GM21619 (cell line): ENCODE data around the gene SHROOM4.

Source experiments
- ATAC-seq: cut with Tn5 transposase; IDR thresholded peaks from one replicate; pipeline ENCODE4 v1.9.1; 2021; ENCODE audit not compliant: unreplicated experiment

SHROOM4 gene

GRCh38 chrX:50707955-50708699 lies 105.9 kb downstream of the SHROOM4 start:
- ATAC-seq = no peak

DNA sequence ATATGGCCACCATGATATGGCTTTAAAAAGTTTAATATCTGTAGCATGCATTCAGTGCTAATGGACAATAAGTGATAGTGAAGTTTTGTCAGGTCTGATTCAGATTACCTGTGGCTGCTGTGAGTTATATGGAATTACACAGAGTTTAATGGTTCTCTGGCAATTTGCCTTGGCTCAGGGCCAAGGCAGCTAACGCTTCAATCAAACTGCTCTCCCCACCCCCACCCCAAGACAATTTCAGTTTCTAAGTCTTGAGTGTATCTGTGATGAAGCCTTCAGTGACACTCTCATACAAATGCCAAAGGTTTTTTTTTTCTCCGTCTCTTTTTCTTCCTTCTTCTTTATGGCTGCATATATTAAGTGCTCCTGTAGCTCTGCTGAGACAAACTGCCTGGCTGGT lies 106.6 kb downstream of the SHROOM4 start:
- no peak for ATAC-seq

DNA sequence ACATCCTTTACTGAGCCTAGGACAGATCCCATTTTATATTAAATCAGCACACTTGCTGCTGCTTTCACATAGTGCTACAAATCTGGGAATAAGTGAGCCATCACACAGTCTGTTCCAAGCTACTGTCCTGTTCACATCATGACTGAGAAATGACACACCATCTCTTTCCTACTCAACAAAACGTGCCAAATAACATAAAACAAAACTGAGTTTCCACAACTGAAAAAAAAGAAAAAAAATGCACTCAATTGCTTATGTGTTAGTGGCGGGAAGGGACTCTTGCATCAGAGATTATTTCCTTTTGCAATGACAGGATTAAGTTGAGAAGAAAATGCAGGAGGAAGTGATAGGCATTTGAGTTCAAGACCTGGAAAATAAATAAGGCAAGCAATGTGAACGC lies 109.0 kb downstream of the SHROOM4 start:
- ATAC-seq = no peak

- no peak for ATAC-seq
Measured at GRCh38 chrX:50704360-50704759, 109.6 kb downstream of the SHROOM4 start.

GRCh38 chrX:50700921-50701320 lies 113.1 kb downstream of the SHROOM4 start:
- no peak for ATAC-seq

- no peak for ATAC-seq
Measured at GRCh38 chrX:50698944-50699343, 115.0 kb downstream of the SHROOM4 start.

DNA sequence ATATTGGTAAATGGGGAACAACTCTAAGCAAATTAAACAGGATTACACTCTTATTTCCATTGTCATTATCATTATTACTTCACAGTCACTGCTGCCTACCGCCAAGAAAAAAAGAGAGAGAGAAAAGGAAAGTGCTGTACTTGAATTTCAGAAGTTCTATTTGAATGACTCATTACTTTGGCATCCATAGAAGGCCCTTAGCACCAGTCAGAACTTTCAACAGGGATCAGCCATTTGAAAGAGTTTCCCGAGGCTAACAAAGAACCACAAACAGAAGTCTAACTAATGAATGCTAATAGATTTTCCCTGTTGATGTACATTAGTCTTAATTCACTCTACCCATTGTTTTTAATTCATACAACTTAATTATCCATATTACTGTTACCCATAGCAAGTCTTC lies 116.3 kb downstream of the SHROOM4 start:
- no peak for ATAC-seq

DNA sequence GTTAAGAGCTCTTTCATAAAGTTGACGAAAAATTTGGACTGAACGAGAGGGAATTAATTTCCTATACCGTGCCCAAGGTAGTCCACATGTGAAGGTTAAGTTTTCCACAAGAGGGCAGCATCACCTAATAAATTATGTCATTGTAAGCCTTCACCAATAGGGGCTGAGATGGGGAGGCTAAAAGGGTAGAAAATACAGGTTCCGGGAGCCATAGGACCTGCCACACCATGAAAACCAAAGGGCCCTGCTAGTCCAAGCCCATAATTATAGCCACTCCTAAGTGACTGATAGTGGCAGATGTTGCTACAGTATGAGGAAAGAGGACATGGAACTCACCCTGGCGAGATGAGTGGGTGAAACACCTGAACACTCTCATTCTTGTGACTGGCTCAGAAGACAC lies 122.2 kb downstream of the SHROOM4 start:
- ATAC-seq = no peak

- no peak for ATAC-seq
Measured at GRCh38 chrX:50684871-50685270, 129.1 kb downstream of the SHROOM4 start.

- no peak for ATAC-seq
Measured at GRCh38 chrX:50680990-50681389, 133.0 kb downstream of the SHROOM4 start.

DNA sequence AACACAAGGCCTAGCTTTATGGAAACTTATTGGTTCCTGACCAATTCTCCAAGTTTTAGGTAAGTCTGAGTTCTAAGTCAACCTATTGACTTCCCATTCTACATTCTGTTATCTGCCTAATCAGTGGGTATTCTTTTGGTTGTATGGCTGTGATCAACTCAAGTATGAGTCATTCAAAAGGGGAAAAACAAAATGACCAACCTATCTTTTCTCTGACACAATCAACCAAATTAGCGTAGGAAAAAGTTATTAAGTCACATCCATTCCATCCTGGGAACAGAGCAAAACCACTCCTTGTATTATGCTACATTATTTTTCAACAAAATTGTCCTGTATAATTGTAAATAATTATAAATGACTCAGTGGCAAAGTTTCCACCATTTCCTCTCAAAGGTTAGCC lies 136.2 kb downstream of the SHROOM4 start:
- no peak for ATAC-seq

- ATAC-seq = no peak
Measured at GRCh38 chrX:50671661-50672060, 142.3 kb downstream of the SHROOM4 start.

- ATAC-seq = no peak
Measured at GRCh38 chrX:50668860-50669259, 145.1 kb downstream of the SHROOM4 start.

DNA sequence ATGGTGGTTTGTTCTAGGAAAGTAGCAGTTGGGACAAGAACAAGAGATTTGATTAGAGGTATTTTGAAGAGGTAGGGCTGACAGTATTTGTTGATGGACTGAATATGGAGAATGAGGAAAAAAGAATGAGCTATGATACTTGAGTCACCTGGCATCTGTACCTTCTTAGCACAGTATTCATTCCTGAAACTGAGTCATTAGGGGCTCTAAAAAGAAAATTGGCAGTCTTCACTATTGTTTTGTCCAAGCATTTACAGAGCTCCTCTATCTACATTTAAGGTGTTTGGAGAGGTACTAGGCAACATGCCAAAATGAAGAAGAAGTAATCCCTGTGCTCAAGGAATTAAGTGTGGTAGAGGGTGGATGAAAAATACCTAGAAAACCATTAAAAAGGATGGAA lies 165.8 kb downstream of the SHROOM4 start:
- ATAC-seq = no peak

DNA sequence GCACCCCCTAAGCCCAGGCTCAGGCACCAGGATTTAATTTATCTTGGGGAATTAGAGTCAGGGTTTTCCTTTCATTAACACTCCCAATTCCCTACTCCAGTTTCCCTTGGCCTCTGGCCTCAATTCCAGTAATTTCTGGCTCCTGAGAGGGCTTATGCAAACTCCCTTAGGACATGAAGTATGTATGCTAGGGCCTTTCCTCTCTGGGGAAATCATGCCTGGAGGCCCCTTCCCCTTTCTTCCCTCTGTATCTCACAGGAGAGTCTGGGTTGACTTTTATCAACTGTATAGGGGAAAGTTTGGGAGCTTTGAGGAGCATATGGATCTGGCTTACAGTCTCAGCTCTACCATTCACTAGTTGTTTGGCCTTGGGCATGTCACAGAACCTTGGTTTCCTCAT lies 169.5 kb downstream of the SHROOM4 start:
- ATAC-seq = no peak

GRCh38 chrX:50643525-50644137 lies 170.4 kb downstream of the SHROOM4 start:
- no peak for ATAC-seq

GRCh38 chrX:50638123-50638522 lies 175.9 kb downstream of the SHROOM4 start:
- ATAC-seq = no peak

- no peak for ATAC-seq
Measured at GRCh38 chrX:50635817-50636365, 178.1 kb downstream of the SHROOM4 start.

DNA sequence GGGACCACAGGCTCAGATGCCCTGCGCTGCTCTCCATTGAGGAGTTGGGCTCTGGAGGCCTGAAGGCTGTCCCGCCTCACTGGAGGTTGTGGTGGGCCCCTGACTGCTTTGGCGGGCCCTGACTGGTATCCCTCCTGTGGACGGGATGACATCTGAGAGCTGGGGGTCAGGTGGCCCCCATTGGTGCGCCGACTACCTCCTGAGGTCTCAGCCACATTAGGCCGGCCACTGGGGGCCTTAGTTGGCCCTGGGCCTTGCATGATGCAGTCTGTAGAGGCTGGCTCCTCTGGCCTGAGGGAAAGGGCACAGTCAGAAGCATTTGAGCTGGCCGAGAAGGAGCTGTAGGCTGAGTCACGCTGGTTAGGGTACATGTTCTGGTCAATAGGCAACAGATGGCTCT lies 178.8 kb downstream of the SHROOM4 start:
- ATAC-seq = no peak

DNA sequence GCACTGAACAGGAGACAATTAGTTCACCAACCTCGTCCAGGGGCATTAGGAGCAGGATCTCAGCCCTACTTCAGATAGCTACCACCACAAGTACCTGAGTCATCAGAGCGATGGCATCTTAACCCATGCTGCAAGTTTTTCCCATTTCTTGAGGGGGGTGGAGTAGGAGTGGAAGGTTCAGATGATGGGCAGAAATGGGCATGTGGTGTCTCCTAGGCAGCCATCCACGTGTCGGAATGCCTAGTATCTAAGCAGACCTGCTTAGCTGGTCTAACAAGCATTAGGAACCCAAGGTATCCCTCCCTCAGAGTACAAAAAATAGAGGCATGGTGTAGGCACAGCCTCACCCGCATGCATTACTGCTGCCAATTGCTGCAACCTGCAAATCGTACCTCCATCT lies 184.2 kb downstream of the SHROOM4 start:
- no peak for ATAC-seq

DNA sequence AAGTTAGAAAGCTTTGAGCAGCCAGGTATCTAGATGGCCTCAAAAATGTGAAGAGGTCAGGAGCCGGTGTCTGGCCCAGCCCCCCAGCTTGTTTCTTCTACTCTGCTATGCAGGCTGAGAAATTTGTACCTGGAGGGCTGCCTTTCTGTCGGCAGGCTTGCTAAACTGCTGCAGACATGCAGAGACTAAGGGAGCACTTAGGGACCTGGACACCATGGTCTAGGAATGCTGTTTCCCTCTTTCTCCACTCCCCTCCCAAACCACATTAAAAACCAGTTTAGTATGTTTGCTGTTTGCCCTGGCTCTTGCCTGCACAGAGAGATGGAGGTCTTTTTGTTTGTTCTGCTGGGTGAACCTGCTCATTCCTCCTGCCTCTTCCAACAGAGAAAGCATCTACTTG lies 186.3 kb downstream of the SHROOM4 start:
- no peak for ATAC-seq

DNA sequence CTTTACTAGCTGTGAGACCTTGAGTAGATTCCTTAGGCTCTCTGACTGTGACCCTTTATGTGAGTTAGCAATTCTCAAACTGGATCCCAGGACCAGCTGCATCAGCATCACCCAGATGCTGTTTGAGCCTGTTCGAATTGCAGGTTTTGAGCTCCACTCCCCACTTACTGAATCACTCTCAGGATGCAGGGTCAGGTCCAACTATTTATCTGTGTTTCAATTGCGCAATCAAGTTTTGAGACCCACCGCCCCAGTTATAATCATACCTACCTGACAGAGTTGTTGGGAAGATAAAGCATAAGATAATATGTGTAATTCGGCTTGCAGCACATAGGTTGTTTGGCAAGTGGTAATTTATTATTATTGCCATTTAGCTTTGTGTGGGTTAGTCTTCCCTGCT lies 187.6 kb downstream of the SHROOM4 start:
- no peak for ATAC-seq

DNA sequence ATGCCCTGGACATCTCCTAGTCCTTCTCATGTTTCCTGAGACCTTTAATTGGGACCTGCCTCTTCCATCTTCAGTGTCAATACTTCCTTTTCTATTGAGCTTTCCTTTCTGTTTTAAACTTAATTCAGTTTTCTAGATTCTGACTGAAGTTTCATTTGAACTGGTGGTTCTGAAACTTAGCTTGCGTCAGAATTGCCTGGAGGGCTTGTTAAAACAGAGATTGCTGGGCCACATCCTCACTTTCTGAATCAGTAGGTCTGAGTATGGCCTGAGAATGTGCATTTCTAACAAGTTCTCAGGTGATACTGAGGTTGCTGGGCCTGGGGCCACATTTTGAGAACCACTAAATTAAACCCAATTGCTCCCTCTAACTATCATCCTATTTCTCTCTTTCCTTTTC lies 191.2 kb downstream of the SHROOM4 start:
- ATAC-seq = no peak
